Stimulated activated CD4-positive, alpha-beta T cell treated with anti-CD3 and anti-CD28 coated beads, Interleukin-1b, Interleukin-23, amount 100 ng/mL, for 24 hours (primary cell): Measurements from ENCODE around the gene TBCE.
"Not testable (repeated sequence)": the region's sequence is repeated elsewhere in the genome, so short reads cannot be mapped to it uniquely, and the experiment has no call there.

Experiments used
- DNase-seq, 4 experiments: peaks; one replicate each; pipeline ENCODE4 v3.0.0-alpha.2; 2020; ENCODE audit warnings: low read depth in 4 of 4, low spot score in 1 of 4

Gene TBCE

GRCh38 chr1:235351898-235352297 is 15.3 kb upstream of the TBCE start:
- DNase-seq = no peak

- DNase-seq = no peak
Observed at GRCh38 chr1:235357485-235358373, 9.5 kb upstream of the TBCE start.

- no peak for DNase-seq
Observed at GRCh38 chr1:235358899-235359298, 8.3 kb upstream of the TBCE start.

- DNase-seq = not testable (repeated sequence)
Observed at GRCh38 chr1:235364189-235364588, 3.0 kb upstream of the TBCE start.

GRCh38 chr1:235366286-235366685 is 941 bp upstream of the TBCE start:
- DNase-seq = peak in 3 of 4 experiments; percentile 8 to 37 (median 16)

- no peak for DNase-seq
Observed at GRCh38 chr1:235368428-235368827, 1.2 kb downstream of the TBCE start.

- DNase-seq = no peak
Observed at GRCh38 chr1:235369802-235370201, 2.6 kb downstream of the TBCE start.

GRCh38 chr1:235375919-235376605 is 8.8 kb downstream of the TBCE start:
- no peak for DNase-seq

GRCh38 chr1:235378134-235378735 is 11.0 kb downstream of the TBCE start:
- DNase-seq = not testable (repeated sequence)

GRCh38 chr1:235381955-235382739 is 14.9 kb downstream of the TBCE start:
- DNase-seq = not testable (repeated sequence)

GRCh38 chr1:235385633-235386032 is 18.4 kb downstream of the TBCE start:
- not testable (repeated sequence) for DNase-seq

GRCh38 chr1:235391874-235392273 is 24.6 kb downstream of the TBCE start:
- DNase-seq = no peak

GRCh38 chr1:235397733-235398132 is 30.5 kb downstream of the TBCE start:
- DNase-seq = no peak

- DNase-seq = no peak
Observed at GRCh38 chr1:235399661-235400060, 32.4 kb downstream of the TBCE start.

GRCh38 chr1:235401251-235401650 is 34.0 kb downstream of the TBCE start:
- DNase-seq = no peak

- no peak for DNase-seq
Observed at GRCh38 chr1:235402457-235403200, 35.4 kb downstream of the TBCE start.

GRCh38 chr1:235403593-235403992 is 36.4 kb downstream of the TBCE start:
- DNase-seq = no peak

GRCh38 chr1:235404190-235404589 is 37.0 kb downstream of the TBCE start:
- no peak for DNase-seq

GRCh38 chr1:235407419-235407818 is 40.2 kb downstream of the TBCE start:
- no peak for DNase-seq

- DNase-seq = no peak
Observed at GRCh38 chr1:235408503-235408960, 41.3 kb downstream of the TBCE start.
